Right renal pelvis (tissue), 4 donors: ENCODE results near the gene ADCY1. TPM values are rescaled to one million over a fixed set of nuclear protein-coding genes. Genes with fewer than 3 reads are reported as not detected.

Source experiments
- DNase-seq, 4 donors: peaks; one replicate each; pipeline ENCODE4 v3.0.0-alpha.2; 2013; ENCODE audit warnings: low read depth in 4 of 4, low spot score in 3 of 4, missing footprints in 1 of 4
- polyA plus RNA-seq, 4 donors: library from polyadenylated mRNA; unstranded; fragments of 120-200 nt; gene quantifications; one replicate each; pipeline ENCODE4 v1.2.1, GENCODE V29; 2013; ENCODE audit not compliant: insufficient read length in 4 of 4

The ADCY1 gene
- polyA plus RNA-seq, 4 donors = 2.7 to 4.0 (median 3.3) TPM

DNA sequence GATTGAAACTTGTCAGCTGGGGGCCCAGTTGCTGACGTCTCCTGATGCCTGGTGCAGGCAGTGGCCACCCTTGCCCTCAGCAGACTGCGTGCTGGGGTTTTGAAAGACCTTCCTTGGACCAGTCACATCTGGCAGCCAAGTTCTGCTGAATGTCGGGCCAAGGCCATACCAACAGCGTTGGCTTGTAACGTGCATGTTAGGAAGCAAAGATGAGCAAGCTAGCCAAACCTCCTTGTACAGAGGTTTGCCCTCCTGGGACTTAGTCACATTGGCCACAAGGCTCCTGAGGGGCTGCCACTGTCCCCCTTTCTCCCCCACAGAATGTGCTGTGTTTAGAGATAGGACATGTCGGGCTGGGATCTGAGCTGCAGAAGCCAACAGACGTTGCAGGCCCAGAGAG is 49.0 kb downstream of the ADCY1 start:
- DNase-seq = no peak

DNA sequence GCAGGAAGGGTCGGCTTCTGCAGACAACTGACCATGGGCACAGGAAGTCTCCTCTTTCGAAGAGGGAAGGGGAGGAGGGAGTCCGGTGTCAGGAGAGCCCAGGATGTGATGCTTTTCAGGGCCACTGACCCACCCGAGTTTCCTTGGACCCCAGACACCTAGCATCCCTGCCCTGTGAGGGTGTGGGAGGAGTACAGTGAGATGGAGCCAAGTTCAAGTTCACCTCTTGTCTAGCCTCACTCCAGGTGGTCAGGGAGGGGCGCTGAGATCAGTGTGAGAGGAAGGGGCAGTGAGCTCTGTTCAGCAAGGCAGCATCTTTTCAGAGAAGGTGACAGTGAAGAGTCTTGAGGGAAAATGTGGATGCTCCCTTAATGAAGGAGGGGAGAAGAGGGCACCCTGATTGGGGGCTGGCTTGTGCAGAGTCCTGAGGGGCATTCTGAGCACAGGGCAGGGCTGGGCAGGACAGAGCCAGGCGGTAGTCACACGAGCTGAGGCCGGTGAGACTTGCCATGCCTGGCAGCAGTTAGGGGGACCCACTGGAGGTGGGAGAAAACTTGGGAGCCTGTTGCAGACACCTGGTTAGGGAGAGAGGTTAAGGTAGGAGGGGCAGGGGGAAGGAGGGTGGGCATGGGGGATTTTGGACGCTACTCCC is 49.7 kb downstream of the ADCY1 start:
- DNase-seq = no peak

DNA sequence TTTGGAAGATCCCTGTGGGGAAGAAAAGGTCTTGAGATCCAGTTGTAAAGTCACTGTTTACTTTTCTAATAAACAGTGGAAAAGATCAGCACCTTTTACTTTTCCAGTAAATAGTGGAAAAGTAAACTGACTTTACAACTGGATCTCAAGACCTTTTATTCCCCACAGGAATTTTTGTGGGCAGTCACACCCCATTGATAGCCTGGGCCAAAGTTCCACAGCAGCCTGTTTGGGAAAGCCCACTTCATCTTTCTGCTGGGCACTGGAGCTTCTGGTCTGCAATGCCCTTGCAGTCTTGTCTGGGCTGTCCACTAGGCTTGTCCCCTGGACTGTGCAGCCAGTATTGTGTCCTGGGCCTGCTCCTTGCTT is 50.2 kb downstream of the ADCY1 start:
- no peak for DNase-seq

DNA sequence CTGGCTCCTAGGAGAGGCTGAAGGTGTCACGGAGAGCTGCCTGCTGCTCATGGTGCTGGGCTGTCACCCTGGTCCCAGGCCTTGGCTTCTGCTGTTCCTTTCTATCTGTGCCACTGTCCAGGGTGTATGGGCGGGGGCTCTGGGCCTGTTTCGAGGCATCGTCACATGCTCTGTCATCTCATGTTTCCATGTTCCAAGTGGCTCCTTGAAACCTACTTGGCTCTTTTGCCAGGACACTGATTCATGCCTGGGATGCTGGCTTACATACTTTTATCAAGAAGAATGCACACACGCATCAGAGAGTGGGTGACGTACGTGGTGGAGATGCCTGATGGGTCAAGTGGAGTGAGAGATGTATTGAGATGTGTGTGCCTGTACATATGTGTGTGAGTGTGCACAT is 50.9 kb downstream of the ADCY1 start:
- no peak for DNase-seq

DNA sequence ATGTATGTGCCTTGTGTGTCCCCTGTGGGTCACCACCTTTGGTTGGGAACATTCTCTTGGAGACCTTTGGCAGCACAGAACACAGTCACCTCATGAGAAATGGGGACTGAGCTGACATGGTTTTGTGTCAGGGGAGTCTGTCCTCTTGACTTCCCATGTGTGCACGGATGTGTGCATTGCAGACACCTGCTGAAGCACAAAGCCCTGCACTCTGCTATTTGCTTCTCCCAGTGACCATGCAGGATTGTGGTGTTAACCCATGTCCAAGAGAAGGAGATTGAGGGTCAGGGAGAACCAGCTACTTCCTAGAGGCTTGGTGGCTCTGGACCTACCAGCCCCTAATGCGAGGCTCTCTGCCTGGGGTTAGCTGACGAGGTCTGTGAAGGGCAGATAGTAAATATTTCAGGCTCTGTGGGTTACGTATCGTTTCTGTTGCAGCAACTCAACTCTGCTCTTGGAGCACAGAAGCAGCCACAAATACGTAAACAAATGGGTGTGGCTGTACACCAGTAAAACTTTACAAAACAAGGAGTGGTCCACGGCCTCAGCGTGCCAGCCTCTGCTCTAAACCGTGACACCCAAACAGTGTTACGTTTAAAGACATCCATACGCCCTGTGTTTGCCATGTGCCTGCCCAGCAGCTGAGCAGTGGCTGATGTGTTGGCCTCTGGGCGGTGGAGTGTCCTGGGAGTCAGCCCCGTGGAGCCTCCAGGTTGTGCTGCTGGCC is 51.7 kb downstream of the ADCY1 start:
- no peak for DNase-seq

DNA sequence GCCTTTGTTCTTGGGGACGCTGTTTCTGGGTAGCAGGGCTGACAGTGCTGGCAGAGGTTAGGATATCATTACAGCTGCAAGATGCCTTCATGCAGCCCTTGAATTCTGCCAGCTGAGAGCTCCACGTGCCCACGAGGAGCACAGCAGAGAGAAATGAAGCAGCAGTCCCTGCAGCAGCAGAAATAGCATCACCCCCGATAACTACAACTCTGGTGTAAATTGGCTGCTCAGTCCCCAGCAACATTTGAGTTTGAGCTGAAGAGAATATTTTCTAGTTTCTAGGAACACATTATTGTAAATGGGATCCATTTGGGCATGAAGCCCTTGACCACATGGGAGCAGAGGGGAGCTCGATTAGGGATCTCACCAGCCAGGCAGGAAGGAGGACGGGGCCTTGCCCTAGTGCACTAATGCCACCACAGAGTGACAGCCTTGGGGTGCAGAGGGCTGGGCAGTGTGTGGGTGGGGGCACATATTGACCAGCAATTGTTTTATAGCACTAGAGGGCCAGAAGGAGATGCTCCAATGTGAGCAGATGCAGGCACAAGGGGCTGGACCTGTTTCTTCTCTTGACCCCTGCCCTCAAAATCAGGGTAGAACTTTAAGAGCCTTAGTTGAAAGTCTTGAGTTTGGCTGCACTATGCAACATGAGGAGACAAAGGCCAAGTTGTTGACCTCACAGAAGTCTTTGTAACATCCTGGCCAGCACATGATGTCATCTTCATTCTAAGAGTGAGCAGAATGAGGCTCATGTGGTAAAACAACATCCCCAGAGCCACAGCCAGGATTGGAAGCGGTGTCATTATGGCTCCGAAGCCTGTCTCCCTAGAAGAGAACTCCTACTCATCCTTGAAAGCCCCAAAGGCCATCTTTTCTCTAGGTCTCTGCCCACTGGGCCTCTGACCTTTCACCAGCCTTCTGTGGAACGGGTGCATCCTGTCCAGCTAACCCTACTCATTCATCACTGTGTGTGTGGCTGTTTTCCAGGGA is 52.6 kb downstream of the ADCY1 start:
- no peak for DNase-seq

DNA sequence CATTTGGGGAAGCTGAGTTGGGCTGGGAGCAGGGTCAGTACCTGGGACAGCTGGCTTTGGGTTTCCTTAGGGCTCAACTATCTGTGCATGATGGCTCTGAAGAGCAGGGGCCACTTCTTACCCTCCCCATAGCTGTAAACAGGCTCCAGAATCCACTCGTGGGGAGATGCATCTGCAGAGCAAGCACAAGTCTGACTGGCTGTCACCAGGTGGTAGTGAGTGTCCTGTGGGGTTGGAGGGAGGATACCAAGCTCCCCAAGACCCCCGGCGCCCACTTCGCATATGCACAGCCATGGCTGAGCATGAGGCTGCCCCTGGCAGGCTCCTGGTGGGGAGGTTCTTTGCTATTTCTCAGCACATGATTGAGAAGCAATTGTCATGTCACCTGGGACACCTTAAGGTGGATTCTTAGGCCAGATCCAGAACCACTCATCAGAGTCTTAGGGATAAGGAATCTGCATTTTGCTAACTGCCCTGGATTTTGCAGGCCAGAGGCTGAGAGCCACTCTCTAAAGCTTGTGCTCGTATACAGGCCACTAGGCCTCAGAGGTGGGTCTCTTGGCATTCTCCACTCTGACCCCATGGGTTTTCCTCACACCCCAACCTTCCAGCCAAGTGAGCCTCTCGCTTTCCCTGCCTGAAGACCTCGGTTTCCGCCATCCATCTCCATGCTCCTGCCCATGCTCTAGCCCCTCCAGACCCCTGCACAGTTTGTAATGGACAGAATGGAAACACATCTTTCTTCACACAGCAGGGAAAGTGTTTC is 53.7 kb downstream of the ADCY1 start:
- DNase-seq = no peak

DNA sequence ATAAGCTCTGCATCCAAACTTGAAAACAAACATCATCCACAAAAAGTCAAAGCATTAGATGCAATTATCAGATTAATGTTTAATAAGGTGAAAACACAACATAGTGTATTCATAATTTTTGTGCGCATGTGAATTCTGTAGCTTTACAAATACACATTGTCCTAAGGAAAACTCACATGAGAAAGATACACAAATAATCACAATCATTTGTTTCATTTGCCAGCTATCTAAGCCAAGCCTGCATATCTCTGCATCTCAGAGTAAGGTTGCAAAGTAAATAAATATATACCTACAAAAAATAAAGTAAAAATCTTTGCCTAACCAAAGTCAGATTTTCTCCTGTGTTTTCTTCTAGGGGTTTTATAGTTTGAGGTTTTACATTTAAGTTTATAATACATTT is 57.4 kb downstream of the ADCY1 start:
- no peak for DNase-seq

DNA sequence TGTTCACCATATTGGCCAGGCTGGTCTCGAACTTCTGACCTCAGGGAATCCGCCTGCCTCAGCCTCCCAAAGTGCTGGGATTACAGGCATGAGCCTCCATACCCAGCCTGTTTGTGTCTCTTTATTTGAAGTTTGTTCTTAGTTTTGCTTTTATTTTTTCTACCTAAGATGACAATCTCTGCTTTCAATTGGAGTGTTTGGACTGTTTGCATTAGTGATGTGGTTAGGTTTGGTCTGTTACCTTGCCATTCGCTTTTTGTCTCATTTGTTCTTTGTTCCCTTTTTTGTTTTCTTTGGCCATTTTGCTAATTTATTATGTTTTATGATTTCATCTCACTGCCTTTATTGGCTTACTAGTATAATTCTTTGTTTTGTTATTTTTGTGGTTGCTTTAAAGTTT is 62.6 kb downstream of the ADCY1 start:
- no peak for DNase-seq

DNA sequence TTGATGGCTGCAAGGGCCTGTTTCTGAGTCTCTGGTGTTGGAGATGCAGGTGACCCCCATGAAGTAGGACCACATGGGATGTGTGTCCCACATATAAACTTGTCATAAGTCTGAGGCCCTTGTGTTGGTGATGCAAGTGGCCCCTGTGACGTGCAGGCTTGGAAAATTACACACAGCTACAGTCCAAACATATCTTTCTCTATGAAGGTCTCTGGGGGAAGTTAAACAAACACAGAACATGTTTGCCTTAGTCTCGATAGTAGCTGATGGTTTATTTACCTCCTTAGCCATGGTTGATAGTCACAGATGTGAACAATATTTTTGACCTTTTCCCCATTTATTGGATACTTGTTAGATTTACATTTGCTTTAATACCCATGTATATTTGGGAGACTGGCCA is 64.7 kb downstream of the ADCY1 start:
- DNase-seq = no peak

DNA sequence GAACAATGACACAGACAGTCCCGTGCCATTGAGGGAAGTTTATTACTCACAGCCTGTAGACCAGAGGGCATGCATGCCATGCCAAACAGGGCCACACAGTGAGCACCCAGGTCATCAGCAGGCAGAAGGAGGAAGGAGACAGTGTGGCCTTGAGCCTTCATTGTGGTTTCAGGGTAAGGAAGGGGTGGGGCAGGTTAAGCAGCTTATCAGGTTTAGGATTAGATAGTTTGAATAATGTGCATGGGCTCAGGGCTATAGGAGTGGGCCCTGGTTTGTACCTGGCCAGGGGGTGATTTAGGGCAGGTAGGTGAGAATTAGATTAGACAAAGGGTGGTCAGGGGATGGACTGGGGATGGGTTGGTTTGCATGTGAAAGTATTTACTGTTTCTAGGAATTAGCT is 67.9 kb downstream of the ADCY1 start:
- no peak for DNase-seq

DNA sequence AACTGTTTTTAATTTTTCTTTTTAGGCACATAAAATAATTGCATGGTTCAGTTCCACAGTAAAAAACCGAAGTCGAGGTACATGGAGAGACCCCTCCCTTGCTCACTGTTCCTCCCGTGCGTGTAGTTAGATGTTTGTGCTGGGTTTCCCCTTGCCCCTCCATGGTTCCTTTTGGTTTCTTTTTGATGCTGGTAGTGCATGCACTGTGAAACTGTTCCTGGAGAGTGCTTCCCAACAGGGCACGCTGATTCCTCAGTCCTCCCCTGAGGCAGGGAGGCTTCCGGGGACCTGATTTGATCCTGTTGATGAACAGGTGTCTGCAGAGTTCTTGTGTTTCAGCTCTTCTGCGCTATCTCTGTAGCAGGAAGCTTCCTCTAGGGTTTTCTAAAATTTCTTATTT is 69.5 kb downstream of the ADCY1 start:
- no peak for DNase-seq

DNA sequence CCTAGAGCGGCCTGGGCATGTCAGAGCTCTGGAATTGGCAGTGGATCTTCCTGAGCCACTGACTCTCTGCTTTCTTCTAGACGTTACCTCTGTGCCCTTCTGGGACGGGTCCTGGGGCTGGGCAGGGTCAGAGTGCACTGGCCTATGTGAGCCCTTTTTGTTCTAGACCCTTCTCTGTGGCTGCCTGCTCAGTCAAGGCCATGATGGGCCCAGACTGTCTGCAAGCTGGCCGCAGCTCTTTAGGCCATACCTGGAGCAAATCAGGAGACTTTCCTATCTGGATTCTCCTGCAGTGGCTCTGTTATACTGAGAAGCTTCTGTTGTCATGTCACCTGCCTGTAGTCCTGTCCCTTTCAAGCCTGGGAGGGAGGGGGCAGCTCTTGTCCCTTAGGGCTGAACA is 70.1 kb downstream of the ADCY1 start:
- no peak for DNase-seq

DNA sequence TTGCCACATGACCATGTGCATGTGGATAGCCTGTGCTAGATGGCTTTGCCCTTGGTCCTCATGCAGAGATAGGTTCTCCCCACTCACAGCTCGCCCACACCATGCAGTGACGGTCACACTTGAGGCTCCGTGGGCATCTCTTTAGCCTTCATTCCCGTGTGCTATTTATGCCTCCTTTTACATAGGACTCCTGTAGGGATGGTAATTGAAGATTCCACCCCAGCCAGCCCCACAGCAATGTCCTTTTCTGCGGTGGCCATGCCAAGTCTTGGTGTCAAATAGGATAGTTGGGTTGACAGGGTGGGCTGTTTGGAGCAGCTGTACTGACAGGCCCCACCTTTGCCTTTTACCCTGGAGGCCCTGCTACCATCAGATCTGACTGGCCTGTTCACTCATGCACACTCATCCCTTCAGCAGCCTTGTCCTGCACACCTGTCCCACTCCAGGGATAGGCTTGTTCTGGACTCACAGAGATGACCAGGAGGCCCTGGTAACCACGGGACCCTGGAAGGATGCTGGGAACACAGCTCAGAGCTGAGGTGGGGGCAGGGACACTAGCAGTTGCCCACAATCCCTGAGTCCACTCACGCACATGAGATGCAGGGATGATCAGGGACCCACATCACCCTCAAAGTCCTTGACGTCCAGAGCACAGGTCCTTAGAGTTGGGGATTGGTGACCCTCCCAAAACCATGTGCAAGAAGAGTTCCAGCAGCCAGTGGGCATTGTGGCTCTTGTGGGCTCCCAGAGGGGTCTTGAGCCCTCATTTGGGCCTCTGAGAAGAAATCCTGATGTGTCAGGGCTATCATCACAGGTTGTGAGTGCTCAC is 71.2 kb downstream of the ADCY1 start:
- no peak for DNase-seq

DNA sequence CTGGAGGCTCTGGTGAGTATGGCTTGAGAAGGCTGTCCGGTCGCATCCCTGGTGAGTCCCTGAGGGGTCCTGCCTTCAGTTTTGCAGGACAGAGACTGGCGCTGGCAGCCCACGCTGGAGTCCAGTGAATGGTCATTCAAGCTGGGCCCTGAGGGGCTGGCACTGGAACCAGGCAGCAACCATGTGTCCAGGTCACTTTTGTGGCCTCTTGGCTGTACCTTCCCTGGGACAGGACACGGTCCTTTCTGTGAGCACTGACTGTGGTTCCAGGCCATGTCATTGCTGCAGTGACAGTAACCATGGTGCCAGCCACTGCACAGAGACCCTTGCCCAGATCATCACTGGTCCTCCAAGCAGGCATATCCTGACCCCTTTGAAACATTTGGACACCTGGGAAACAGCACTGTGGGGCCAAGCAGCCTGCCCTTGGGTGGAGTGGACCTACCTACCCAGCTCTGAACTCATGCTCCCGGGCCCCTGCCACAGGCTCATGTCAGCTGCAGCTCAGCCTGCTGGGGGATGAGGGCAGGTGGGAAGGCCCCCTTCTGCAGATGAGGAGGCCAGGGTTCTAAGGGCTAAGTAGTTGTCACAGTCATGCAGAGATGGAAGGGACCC is 72.1 kb downstream of the ADCY1 start:
- DNase-seq = no peak

DNA sequence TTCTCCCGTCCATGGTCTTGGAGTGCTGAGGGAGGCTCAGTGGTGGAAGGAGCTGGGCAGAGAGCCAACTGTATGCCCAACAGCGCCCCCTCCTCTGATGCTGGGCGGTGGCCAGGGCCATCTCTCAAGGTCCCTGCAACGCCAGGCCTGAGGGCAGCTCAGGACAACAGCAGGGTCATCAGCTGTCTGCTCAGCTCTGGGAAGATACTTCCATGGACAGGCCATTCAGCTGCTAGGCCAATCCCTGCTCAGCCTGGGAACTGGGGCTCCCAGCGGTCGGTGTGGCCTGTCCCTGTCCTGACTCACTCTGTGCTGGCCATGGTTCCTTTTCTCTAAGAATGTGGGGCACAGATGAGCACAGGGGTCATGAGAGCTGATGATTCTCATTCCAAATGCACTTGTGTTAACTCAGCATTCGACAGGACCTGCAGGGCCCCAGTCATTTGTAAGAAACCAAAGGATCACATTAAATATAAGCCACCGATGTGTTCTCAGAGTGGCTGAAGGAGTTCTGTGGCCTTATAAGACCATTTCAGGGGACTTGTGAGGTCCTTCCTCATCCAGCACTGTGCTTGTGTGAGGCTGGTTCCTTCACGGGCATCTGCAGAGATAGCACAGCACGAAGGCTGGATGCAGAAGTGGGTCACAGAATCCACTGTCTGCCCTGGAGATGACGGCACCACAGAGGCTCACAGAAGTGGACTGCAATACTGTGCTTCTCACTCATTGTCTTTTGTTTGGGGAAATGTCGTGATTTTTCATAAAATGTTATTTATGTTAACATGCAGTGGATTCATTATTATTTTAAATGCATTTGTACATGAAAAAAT is 73.0 kb downstream of the ADCY1 start:
- DNase-seq = no peak

DNA sequence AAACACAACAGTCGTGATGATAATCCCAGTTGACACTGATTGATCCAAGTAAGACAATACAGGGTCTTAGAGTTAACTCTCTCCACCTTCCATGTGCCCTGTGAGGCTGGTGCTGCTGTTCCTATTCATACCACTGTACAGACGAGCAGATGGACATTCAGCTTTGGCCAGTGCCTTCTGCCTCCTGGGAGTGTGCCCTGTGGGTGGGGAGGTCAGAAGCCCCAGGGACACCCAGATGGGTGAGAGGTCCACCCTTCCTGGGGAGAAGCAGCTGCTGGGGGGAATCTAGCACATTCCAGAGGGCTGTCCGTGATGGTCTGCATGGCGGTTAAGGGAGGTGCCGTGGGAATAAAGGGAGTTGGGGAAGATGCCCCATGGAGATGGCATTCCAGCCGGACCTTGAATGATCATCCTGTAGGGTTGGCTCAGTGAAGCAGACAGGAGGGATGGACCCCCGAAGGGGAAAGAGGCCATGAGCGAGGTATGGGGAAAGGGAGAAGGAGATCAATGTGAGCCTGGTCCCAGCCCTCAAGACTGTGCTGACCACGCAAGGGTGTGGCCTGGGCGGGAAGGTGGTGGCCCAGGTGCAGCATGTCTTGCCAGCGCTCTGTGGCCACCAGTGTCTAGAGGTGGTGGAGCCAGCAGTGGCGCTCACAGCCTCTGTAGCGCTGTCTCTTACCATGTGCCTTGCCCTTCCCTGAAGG is 74.0 kb downstream of the ADCY1 start:
- DNase-seq = no peak

DNA sequence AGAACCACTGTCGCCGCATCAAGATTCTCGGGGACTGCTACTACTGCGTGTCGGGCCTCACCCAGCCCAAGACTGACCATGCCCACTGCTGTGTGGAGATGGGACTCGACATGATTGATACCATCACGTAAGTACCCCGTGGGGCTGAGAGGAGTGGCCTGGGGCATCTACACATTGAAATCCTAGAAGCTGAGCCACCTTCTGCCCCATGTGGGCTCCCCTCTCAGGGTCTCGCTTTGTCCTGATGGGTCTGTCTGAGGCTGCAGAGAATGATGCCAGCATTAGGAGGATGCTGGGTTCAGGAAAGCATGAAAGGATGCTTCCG is 74.5 kb downstream of the ADCY1 start:
- DNase-seq = no peak
